ENCODE results near the gene ORAI1.

The ORAI1 gene

DNA sequence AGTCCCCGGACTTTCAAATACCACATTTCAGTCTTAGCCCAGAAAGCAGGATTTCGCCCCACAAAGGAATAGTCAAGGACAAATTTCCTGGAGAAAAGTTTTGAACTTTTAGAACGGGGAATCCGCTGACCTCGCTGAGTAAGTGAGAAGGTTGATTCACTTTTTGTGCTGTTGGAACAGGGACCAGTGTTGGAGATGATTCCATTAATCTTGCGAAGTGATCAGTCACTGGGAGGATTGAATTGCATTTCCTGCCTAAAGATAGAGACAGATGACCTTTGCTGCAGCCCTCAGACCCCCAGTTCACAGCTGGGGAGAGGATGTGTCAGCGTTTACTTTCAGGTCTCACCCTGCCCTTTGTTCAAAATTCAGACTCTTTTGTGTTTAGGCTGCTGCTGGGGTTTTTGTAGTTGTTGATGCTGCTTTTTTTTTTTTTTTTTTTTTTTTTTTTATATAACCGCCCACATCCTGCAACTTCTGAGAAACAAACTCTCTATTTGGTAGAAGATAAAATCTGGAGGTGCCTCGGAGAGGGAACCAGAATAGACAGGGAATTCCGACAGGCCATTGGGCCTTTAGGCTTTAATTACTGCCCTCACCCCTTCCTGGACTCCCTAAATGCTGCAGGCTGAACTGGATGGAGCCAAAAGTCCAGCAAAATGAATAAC lies 35.7 kb upstream of the ORAI1 start:
- DNase-seq, result no peak
- Histone ChIP-seq H3K4me3 (ENCODE audit: low read depth, low read length) (peak overlapping the region; percentile 29), H3K36me3 (replicated peaks) (no peaks in the 10 kb centered on the region), H3K27me3 (replicated peaks) (no peaks in the 10 kb centered on the region), H3K27ac (peak overlapping the region; percentile 78)
- TF ChIP-seq, protein P1, sequence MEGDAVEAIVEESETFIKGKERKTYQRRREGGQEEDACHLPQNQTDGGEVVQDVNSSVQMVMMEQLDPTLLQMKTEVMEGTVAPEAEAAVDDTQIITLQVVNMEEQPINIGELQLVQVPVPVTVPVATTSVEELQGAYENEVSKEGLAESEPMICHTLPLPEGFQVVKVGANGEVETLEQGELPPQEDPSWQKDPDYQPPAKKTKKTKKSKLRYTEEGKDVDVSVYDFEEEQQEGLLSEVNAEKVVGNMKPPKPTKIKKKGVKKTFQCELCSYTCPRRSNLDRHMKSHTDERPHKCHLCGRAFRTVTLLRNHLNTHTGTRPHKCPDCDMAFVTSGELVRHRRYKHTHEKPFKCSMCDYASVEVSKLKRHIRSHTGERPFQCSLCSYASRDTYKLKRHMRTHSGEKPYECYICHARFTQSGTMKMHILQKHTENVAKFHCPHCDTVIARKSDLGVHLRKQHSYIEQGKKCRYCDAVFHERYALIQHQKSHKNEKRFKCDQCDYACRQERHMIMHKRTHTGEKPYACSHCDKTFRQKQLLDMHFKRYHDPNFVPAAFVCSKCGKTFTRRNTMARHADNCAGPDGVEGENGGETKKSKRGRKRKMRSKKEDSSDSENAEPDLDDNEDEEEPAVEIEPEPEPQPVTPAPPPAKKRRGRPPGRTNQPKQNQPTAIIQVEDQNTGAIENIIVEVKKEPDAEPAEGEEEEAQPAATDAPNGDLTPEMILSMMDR (IDR thresholded peaks at IDR 0.05; ENCODE audit: low read depth, low read length, missing control alignments), result no peak
- in situ Hi-C loops (cut with HindIII; ENCODE audit: low pct_ligation_motif_present, low sequenced_read_pairs), result no loop called here

DNA sequence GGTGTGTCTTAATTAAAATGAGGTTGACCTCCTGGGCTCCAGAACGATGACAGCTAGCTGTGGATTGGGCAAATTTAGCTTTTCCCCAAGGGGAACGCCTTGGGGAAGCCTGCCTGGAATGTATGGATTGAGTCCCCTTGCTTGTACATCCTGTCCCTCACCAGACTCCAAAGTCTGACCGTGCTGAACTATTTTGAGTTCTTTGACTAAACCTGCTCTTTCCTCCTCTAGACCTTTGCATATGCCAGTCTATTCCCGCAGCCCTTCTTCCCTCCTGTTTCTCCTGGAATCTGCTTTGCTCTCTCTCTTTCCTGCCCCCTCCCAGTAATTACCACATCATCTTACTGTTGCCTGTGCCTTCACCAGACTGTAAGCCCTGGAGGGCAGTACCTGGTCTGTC lies 34.0 kb upstream of the ORAI1 start:
- Histone ChIP-seq H3K4me3 (ENCODE audit: low read depth, low read length) (no peak overlapping the region), H3K27me3 (replicated peaks) (no peaks in the 10 kb centered on the region), H3K27ac (no peak overlapping the region), H3K36me3 (replicated peaks) (no peaks in the 10 kb centered on the region)
- in situ Hi-C loops (cut with HindIII; ENCODE audit: low pct_ligation_motif_present, low sequenced_read_pairs), result no loop called here
- TF ChIP-seq, protein P1 (IDR thresholded peaks at IDR 0.05; ENCODE audit: low read depth, low read length, missing control alignments), result no peak
- DNase-seq, result no peak

DNA sequence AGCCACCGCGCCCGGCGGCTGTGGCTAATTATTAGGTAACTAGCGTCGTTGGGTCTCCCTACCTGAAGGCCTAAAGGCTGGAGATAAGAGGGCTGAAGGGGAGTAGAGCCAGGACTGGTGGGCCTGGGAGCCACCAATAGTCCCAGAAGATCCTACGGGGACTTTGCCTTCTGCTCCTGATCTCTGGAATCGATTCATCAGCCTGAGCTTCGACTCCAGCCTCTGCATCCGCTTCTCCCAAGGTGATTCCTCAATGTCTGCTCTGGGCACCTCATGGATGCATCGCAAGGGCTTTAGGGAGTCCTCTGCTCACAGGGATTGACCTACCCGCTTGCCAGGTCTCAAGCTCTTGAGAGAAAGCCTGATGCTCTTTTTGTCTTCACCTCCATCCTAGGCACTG lies 30.8 kb upstream of the ORAI1 start:
- in situ Hi-C loops (cut with HindIII; ENCODE audit: low pct_ligation_motif_present, low sequenced_read_pairs), result no loop called here

DNA sequence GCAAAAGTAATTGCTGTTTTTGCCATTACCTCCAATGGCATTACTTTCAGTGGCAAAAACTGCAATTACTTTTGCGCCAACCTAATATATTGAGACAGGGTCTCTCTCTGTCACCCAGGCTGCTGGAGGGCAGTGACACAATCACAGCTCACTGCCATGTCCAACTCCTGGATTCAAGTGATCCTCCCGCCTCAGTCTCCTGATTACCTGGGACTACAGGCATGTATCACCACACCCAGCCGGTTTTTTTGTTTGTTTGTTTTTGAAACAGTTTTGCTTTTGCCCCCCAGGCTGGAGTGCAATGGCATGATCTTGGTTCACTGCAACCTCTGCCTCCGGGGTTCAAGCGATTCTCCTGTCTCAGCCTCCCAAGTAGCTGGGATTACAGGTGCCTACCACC lies 29.8 kb upstream of the ORAI1 start:
- no peak for DNase-seq
- no peaks in the 10 kb centered on the region for H3K27me3 ChIP-seq (replicated peaks)
- in situ Hi-C loops (cut with HindIII; ENCODE audit: low pct_ligation_motif_present, low sequenced_read_pairs), result no loop called here
- H3K4me3 ChIP-seq (ENCODE audit: low read depth, low read length), result no peak overlapping the region
- TF ChIP-seq, protein P1 (IDR thresholded peaks at IDR 0.05; ENCODE audit: low read depth, low read length, missing control alignments), result no peak
- H3K36me3 ChIP-seq (replicated peaks), result no peaks in the 10 kb centered on the region
- H3K27ac ChIP-seq, result no peak overlapping the region

More for the DNA sequence above, 30.8 kb upstream of the ORAI1 start:
- no peak overlapping the region for H3K4me3 ChIP-seq (ENCODE audit: low read depth, low read length)
- H3K27me3 ChIP-seq (replicated peaks), result no peaks in the 10 kb centered on the region
- no peak for DNase-seq
- TF ChIP-seq, protein P1 (IDR thresholded peaks at IDR 0.05; ENCODE audit: low read depth, low read length, missing control alignments), result no peak
- no peaks in the 10 kb centered on the region for H3K36me3 ChIP-seq (replicated peaks)
- H3K27ac ChIP-seq, result no peak overlapping the region

DNA sequence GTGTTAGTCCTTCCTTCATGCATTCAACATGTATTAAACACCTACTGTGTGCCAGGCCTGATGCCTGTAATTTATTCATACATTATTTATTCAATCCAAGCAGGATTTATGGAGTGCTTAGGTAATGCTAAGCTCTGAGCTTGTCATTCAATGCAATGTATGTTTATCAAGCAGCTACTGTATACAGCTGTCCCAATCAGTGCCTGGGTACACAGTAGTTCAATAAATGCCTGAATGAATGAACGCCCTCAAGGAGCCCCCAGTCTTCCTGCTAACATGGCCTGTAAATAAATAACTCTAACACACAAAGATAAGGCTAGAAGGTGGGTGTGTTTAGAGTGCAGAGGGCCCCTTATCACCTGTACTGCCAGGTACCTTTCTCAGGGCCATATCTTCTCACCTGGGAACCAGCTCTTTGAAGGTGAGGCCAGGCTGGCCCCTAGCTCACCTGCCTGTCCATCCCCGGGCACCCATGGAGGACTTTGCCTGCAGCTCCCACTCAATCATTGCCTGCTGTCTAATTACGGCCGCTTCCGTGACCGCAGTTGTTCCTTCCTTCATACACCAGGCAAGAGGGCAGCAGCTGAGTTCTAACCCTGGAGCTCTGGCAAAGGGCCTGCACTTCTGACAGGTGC lies 25.5 kb upstream of the ORAI1 start:
- in situ Hi-C loops (cut with HindIII; ENCODE audit: low pct_ligation_motif_present, low sequenced_read_pairs), result no loop called here
- Histone ChIP-seq H3K27me3 (replicated peaks) (no peaks in the 10 kb centered on the region), H3K4me3 (ENCODE audit: low read depth, low read length) (no peak overlapping the region), H3K36me3 (replicated peaks) (no peaks in the 10 kb centered on the region), H3K27ac (no peak overlapping the region)
- no peak for DNase-seq
- TF ChIP-seq, protein P1 (IDR thresholded peaks at IDR 0.05; ENCODE audit: low read depth, low read length, missing control alignments), result no peak
